Trophoblast cell (in vitro differentiated cells and primary cell): Measurements from ENCODE around the gene RAB14. TPM values are rescaled to one million over a fixed set of nuclear protein-coding genes. Genes with fewer than 3 reads are reported as not detected.

Source experiments
- DNase-seq, 2 donors: peaks; one replicate each; pipeline ENCODE4 v3.0.0-alpha.2; 2016
- H2AFZ ChIP-seq: 2 replicates; pipeline ENCODE4 v1.6.1; 2013; ENCODE audit warnings: low read length, moderate library complexity, mild to moderate bottlenecking; ENCODE audit not compliant: insufficient read depth, poor library complexity
- H2AK5ac ChIP-seq: 2 replicates; pipeline ENCODE4 v1.6.1; 2013; ENCODE audit warnings: mild to moderate bottlenecking, low read length
- H2BK120ac ChIP-seq: 2 replicates; pipeline ENCODE4 v1.6.1; 2013; ENCODE audit warnings: low read length, mild to moderate bottlenecking, moderate library complexity; ENCODE audit not compliant: insufficient read depth, poor library complexity
- H2BK12ac ChIP-seq: 2 replicates; pipeline ENCODE4 v1.6.1; 2013; ENCODE audit warnings: mild to moderate bottlenecking, low read length, moderate library complexity
- H2BK5ac ChIP-seq: 2 replicates; pipeline ENCODE4 v1.6.1; 2013; ENCODE audit warnings: low read length, low read depth, moderate library complexity, mild to moderate bottlenecking; ENCODE audit not compliant: poor library complexity
- H3K14ac ChIP-seq: 2 replicates; pipeline ENCODE4 v1.6.1; 2013; ENCODE audit warnings: mild to moderate bottlenecking, low read length
- H3K18ac ChIP-seq: 2 replicates; pipeline ENCODE4 v1.6.1; 2013; ENCODE audit warnings: mild to moderate bottlenecking, low read length
- H3K23ac ChIP-seq: 2 replicates; pipeline ENCODE4 v1.6.1; 2013; ENCODE audit warnings: low read length
- H3K27ac ChIP-seq: 2 replicates; pipeline ENCODE4 v1.5.1; 2013; ENCODE audit warnings: low read depth, mild to moderate bottlenecking, inconsistent platforms, low read length, moderate library complexity
- H3K27me3 ChIP-seq: 2 replicates; pipeline ENCODE4 v1.6.1; 2013; ENCODE audit warnings: inconsistent platforms, mild to moderate bottlenecking, low read length, moderate library complexity; ENCODE audit not compliant: insufficient read depth
- H3K36me3 ChIP-seq, 2 experiments: 1 replicate in 1 of 2; 2 replicates in 1 of 2; pipeline ENCODE4 v1.6.1; 2013; ENCODE audit warnings: low read length in 2 of 2, mild to moderate bottlenecking in 2 of 2, moderate library complexity in 1 of 2; ENCODE audit not compliant: insufficient read depth in 2 of 2, control insufficient read depth in 1 of 2
- H3K4ac ChIP-seq: 2 replicates; pipeline ENCODE4 v1.6.1; 2013; ENCODE audit warnings: low read depth, mild to moderate bottlenecking, low read length, moderate library complexity
- H3K4me1 ChIP-seq, 2 experiments: 1 replicate in 1 of 2; 2 replicates in 1 of 2; pipeline ENCODE4 v1.6.1; 2013; ENCODE audit warnings: low read length in 2 of 2, mild to moderate bottlenecking in 2 of 2, moderate library complexity in 1 of 2; ENCODE audit not compliant: insufficient read depth in 2 of 2, control insufficient read depth in 1 of 2
- H3K4me2 ChIP-seq: 2 replicates; pipeline ENCODE4 v1.6.1; 2013; ENCODE audit warnings: inconsistent platforms, mild to moderate bottlenecking, low read length, moderate library complexity
- H3K4me3 ChIP-seq: 2 replicates; pipeline ENCODE4 v1.5.1; 2013; ENCODE audit warnings: mild to moderate bottlenecking, low read depth, low read length, inconsistent platforms
- H3K79me1 ChIP-seq: one replicate; pipeline ENCODE4 v1.6.1; 2013; ENCODE audit warnings: low read length
- H3K79me2 ChIP-seq: 2 replicates; pipeline ENCODE4 v1.6.1; 2013; ENCODE audit warnings: low read length, mild to moderate bottlenecking; ENCODE audit not compliant: control insufficient read depth, insufficient read depth, poor library complexity
- H3K9ac ChIP-seq: 2 replicates; pipeline ENCODE4 v1.6.1; 2013; ENCODE audit warnings: mild to moderate bottlenecking, low read length
- H3K9me3 ChIP-seq: 2 replicates; pipeline ENCODE4 v1.6.1; 2013; ENCODE audit warnings: low read depth, mild to moderate bottlenecking, control low read depth, inconsistent platforms, low read length; ENCODE audit not compliant: insufficient read depth
- H4K12ac ChIP-seq: 2 replicates; pipeline ENCODE4 v1.6.1; 2013; ENCODE audit warnings: low read depth, mild to moderate bottlenecking, low read length, moderate library complexity
- H4K8ac ChIP-seq: 2 replicates; pipeline ENCODE4 v1.6.1; 2013; ENCODE audit warnings: low read depth, mild to moderate bottlenecking, low read length, moderate library complexity
- H4K91ac ChIP-seq: one replicate; pipeline ENCODE4 v1.6.1; 2013; ENCODE audit warnings: low read depth, mild to moderate bottlenecking, low read length, moderate library complexity
- WGBS: extraction: QIAGEN DNeasy Blood & Tissue Kit; methylation state at CpG from one replicate; pipeline ENCODE4 v1.1.7; 2013; ENCODE audit warnings: missing lambda C conversion rate; ENCODE audit not compliant: insufficient read length, insufficient coverage; ENCODE audit errors: extremely low coverage; 5-methylcytosine and 5-hydroxymethylcytosine counted together
- polyA plus RNA-seq: library from polyadenylated mRNA; stranded (reverse); fragments of 200-250 nt; gene quantifications from 2 replicates; pipeline ENCODE4 v1.2.3, GENCODE V29; 2013

The RAB14 gene
- polyA plus RNA-seq = 40.0 and 40.9 TPM in 2 replicates

DNA sequence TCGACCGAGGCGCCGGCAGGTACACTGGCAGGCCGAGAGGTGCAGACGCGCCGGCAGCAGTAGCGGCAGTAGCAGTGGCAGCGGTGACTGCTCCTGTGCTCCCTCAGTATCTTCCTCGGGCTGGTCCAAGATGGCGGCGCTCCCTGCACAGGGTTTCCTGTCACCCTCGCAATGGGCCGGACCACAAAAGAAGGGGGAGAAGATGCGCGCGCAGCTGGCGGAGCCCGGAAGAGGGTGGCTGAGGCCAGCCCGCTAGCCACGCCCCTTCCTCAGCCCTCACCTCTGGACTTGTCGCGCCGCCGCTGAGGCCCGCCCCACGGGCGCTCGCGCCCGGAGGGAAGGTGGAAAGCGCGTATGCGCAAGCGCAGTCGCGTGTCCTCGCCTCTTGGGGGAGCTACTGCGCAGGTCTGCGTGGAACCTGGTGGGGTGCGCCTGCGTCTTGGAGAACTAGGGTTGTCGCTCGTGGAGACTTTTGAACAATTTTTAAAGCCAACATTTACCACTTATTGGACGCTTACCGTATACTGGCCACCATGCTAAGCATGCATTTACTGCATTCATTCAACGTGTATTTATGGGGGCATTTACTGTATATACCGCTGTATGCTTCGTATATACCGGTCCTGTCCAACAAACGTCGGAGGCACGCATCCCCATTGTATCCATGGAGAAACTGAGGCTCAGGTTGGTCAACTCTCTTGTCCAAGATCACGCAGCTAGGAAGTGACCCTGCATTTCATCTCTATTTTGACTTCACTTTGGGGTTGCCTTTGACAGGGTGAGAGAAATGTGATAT is at the start of gene RAB14:
Gene RAB14, minus strand, starts transcription at position 132 of the 796 bp plus-strand sequence. CDS start 8,457 bp downstream, outside the sequence.
- no peak within 1 kb of the TSS for H2BK12ac ChIP-seq
- peak within 1 kb of the TSS; percentile 88 for H2BK120ac ChIP-seq
- peaks cover 4 to 6% of the 10 kb centered on the region in 2 experiments for H3K4me1 ChIP-seq
- peak within 1 kb of the TSS; percentile 91 for H3K27ac ChIP-seq
- peaks cover 17% of the 10 kb centered on the region for H3K79me2 ChIP-seq
- peak within 1 kb of the TSS; percentile 82 for H4K12ac ChIP-seq
- H3K18ac ChIP-seq = peak within 1 kb of the TSS; percentile 95
- peak within 1 kb of the TSS; percentile 81 for H2BK5ac ChIP-seq
- H3K14ac ChIP-seq = peak within 1 kb of the TSS; percentile 97
- H3K79me1 ChIP-seq = peaks cover 14% of the 10 kb centered on the region
- H2AFZ ChIP-seq = peak within 1 kb of the TSS; percentile 99
- peak within 1 kb of the TSS; percentile 96 for H3K4me3 ChIP-seq
- peak within 1 kb of the TSS; percentile 96 for H3K9ac ChIP-seq
- no peaks in the 10 kb centered on the region for H3K36me3 ChIP-seq
- peak within 1 kb of the TSS; percentile 94 for H4K91ac ChIP-seq
- H3K9me3 ChIP-seq = peaks cover 1% of the 10 kb centered on the region
- no peak within 1 kb of the TSS for H3K23ac ChIP-seq
- no peaks in the 10 kb centered on the region for H3K27me3 ChIP-seq
- peak within 1 kb of the TSS; percentile 97 for H3K4ac ChIP-seq
- peak; percentile 100 for DNase-seq
- WGBS = no CpG with 5 or more reads among the region's 55 CpGs
- H4K8ac ChIP-seq = peak within 1 kb of the TSS; percentile 93
- peak within 1 kb of the TSS; percentile 60 for H2AK5ac ChIP-seq
- H3K4me2 ChIP-seq = peak within 1 kb of the TSS; percentile 85

GRCh38 chr9:121249563-121249962 is 47.9 kb upstream of the RAB14 start:
- no peak overlapping the region for H2BK120ac ChIP-seq
- H3K79me1 ChIP-seq = no peaks in the 10 kb centered on the region
- no peak overlapping the region for H3K4me2 ChIP-seq
- no peaks in the 10 kb centered on the region for H3K36me3 ChIP-seq
- no CpG with 5 or more reads among the region's 3 CpGs for WGBS
- H3K4ac ChIP-seq = no peak overlapping the region
- H3K27me3 ChIP-seq = no peaks in the 10 kb centered on the region
- no peak overlapping the region for H4K91ac ChIP-seq
- H3K27ac ChIP-seq = no peak overlapping the region
- H4K12ac ChIP-seq = no peak overlapping the region
- peaks cover 0 to 3% of the 10 kb centered on the region in 2 experiments for H3K4me1 ChIP-seq
- no peak overlapping the region for H2BK12ac ChIP-seq
- H3K14ac ChIP-seq = no peak overlapping the region
- no peaks in the 10 kb centered on the region for H3K9me3 ChIP-seq
- H3K9ac ChIP-seq = no peak overlapping the region
- no peak overlapping the region for H4K8ac ChIP-seq
- H3K18ac ChIP-seq = no peak overlapping the region
- H3K4me3 ChIP-seq = no peak overlapping the region
- no peaks in the 10 kb centered on the region for H3K79me2 ChIP-seq
- no peak overlapping the region for H2AFZ ChIP-seq
- no peak overlapping the region for H2BK5ac ChIP-seq
- no peak overlapping the region for H2AK5ac ChIP-seq
- H3K23ac ChIP-seq = no peak overlapping the region
- peak in 1 of 2 donors; percentile 46 for DNase-seq

DNA sequence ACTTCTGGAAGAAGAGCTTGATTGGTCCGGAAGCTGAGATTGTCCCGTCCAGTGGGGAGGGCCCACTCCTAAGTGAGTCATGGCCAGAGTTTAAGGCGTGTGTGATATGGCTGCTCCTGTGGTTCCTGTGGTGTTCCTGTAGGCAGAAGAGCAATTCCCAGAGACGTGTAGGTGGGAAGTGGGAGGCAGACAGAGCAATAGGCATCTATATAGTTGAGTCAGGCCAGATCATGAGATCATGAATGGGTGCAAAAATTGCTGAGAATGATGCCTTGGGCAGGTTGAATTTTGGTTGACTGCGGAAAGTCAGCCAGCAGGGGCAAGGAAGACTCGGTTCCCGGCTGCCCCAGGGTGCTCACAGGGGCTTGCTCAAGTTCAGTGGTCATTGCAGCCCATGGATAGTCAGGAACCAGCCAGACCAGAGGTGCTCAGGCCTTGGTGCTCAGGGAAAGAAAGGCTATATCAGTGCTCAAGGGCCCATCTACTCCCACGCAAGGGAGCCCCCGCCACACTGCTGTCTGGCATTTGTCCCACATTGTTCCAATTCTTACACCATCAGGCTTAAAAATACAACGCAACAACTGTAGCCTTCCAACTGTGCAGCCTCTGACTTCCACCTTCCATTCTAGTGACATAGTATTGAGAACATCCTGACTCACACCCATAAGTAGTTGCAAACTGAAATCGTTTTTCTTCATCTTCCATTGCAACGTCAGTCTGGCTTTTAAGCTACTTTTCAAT is 45.3 kb upstream of the RAB14 start:
- Histone ChIP-seq H2BK120ac (no peak overlapping the region), H2BK12ac (no peak overlapping the region), H3K27ac (no peak overlapping the region), H3K4me3 (no peak overlapping the region), H4K12ac (no peak overlapping the region), H3K36me3 (no peaks in the 10 kb centered on the region), H3K79me2 (no peaks in the 10 kb centered on the region), H3K79me1 (no peaks in the 10 kb centered on the region), H3K9me3 (no peaks in the 10 kb centered on the region), H3K4me1 (peaks cover 0 to 3% of the 10 kb centered on the region in 2 experiments), H2BK5ac (no peak overlapping the region), H3K4ac (no peak overlapping the region), H3K14ac (no peak overlapping the region), H3K4me2 (no peak overlapping the region), H3K27me3 (no peaks in the 10 kb centered on the region), H4K91ac (no peak overlapping the region), H4K8ac (no peak overlapping the region), H3K23ac (no peak overlapping the region), H3K9ac (no peak overlapping the region), H3K18ac (no peak overlapping the region), H2AFZ (no peak overlapping the region), H2AK5ac (no peak overlapping the region)
- WGBS = no CpG with 5 or more reads among the region's 12 CpGs
- peak; percentile 67 to 75 for DNase-seq

GRCh38 chr9:121242959-121243346 is 41.3 kb upstream of the RAB14 start:
- H3K23ac ChIP-seq = no peak overlapping the region
- H3K27me3 ChIP-seq = no peaks in the 10 kb centered on the region
- H2AK5ac ChIP-seq = no peak overlapping the region
- no peak overlapping the region for H4K8ac ChIP-seq
- no peak overlapping the region for H2BK120ac ChIP-seq
- no peak overlapping the region for H3K18ac ChIP-seq
- H3K4me3 ChIP-seq = no peak overlapping the region
- no peak overlapping the region for H3K27ac ChIP-seq
- no CpG with 5 or more reads among the region's 4 CpGs for WGBS
- H4K12ac ChIP-seq = no peak overlapping the region
- no peak overlapping the region for H2BK12ac ChIP-seq
- peaks cover 0 to 3% of the 10 kb centered on the region in 2 experiments for H3K4me1 ChIP-seq
- H3K9ac ChIP-seq = no peak overlapping the region
- H3K4ac ChIP-seq = no peak overlapping the region
- no peaks in the 10 kb centered on the region for H3K36me3 ChIP-seq
- no peak overlapping the region for H3K4me2 ChIP-seq
- no peak overlapping the region for H4K91ac ChIP-seq
- H3K9me3 ChIP-seq = no peaks in the 10 kb centered on the region
- peak in 1 of 2 donors; percentile 36 for DNase-seq
- H3K79me1 ChIP-seq = no peaks in the 10 kb centered on the region
- H2BK5ac ChIP-seq = no peak overlapping the region
- H2AFZ ChIP-seq = no peak overlapping the region
- H3K14ac ChIP-seq = no peak overlapping the region
- H3K79me2 ChIP-seq = no peaks in the 10 kb centered on the region
